Measurements from ENCODE around the gene CNGA2.

DNA sequence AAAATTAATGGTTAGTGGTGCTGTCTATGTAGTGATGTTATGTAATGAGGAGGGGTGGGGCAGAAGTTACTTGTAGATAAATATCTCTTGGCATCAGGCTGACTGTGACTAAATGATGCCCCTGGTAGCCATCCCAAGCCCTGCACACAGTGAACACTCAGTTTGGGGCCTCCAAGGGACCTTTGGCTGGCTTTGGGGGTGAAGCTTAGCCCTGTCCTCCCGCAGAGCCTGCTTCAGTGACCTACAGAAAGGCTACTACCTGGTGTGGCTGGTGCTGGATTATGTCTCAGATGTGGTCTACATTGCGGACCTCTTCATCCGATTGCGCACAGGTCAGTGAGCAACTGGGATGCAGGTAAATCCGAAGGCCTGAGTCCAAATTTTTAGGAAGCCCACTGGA lies 7.8 kb downstream of the CNGA2 start:
- TF ChIP-seq CTCF (IDR thresholded peaks at IDR 0.05) (no peak), POLR2A (IDR thresholded peaks at IDR 0.05) (no peak)
